Ectodermal cell (in vitro differentiated cells): ENCODE data around the gene LRRIQ1.

Experiments
- H3K27ac ChIP-seq: 2 replicates; pipeline ENCODE4 v1.7.0; 2013; ENCODE audit warnings: mild to moderate bottlenecking, low read depth, low read length; ENCODE audit not compliant: insufficient read depth, poor library complexity, severe bottlenecking
- H3K27me3 ChIP-seq: 2 replicates; pipeline ENCODE4 v1.7.0; 2013; ENCODE audit warnings: mild to moderate bottlenecking, low read length; ENCODE audit not compliant: insufficient read depth, control insufficient read depth, poor library complexity, severe bottlenecking
- H3K36me3 ChIP-seq: one replicate; pipeline ENCODE4 v1.7.0; 2013; ENCODE audit warnings: low read length; ENCODE audit not compliant: control insufficient read depth, insufficient read depth
- H3K4me1 ChIP-seq: one replicate; pipeline ENCODE4 v1.7.0; 2013; ENCODE audit warnings: low read length; ENCODE audit not compliant: control insufficient read depth, insufficient read depth
- H3K4me3 ChIP-seq: 2 replicates; pipeline ENCODE4 v1.7.0; 2013; ENCODE audit warnings: low read depth, low read length, control low read depth; ENCODE audit not compliant: insufficient read depth
- H3K9me3 ChIP-seq: 2 replicates; pipeline ENCODE4 v1.7.0; 2013; ENCODE audit warnings: mild to moderate bottlenecking, low read length, moderate library complexity; ENCODE audit not compliant: control insufficient read depth
- WGBS, 2 experiments: methylation state at CpG; one replicate each; pipeline ENCODE4 v1.1.7; 2013; ENCODE audit warnings: missing lambda C conversion rate in 2 of 2; 5-methylcytosine and 5-hydroxymethylcytosine counted together

Gene LRRIQ1

DNA sequence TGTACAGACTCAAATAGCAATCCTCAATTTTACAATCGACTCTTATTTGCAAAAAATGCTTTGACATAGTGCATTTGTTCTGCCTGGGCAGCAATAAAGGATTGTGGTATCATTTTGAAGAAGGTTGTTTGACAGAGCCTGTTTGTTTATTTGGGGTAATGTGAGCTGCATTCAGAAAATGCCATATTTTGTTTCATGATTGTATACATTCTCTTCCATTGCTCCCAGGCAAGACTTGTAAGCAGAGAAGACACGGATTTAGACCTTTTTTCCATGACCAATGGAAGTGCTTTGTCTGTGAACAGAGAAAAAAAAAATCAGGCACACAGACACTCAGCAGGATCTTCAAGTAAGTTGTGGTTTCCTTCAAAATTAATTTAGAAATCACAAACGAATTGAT is 208.4 kb downstream of the LRRIQ1 start:
- Histone ChIP-seq H3K4me3 (no peak overlapping the region), H3K36me3 (no peaks in the 10 kb centered on the region), H3K9me3 (no peaks in the 10 kb centered on the region), H3K27ac (no peak overlapping the region), H3K27me3 (no peaks in the 10 kb centered on the region), H3K4me1 (no peaks in the 10 kb centered on the region)
- WGBS, 2 experiments, result 58 to 84% methylated on average over 2 to 3 of the region's 3 CpGs

DNA sequence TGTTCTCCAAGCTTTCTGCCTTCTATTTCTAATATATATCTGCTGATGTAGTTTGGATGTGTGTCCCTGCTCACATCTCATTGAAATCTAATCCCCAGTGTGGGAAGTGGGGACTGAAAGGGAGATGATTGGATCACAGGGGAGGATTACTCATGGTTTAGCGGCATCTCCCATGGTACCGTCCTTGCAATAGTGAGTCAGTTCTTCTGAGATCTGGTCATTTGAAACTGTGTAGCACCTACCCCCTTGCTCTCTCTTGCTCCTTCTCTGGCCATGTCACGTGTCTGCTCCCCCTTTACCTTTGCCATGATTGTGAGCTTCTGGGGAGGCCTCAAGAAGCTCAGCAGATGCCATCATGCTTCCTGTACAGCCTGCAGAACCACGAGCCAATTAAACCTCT is 217.7 kb downstream of the LRRIQ1 start:
- Histone ChIP-seq H3K9me3 (no peaks in the 10 kb centered on the region), H3K4me1 (no peaks in the 10 kb centered on the region), H3K36me3 (no peaks in the 10 kb centered on the region), H3K27ac (no peak overlapping the region), H3K27me3 (no peaks in the 10 kb centered on the region), H3K4me3 (no peak overlapping the region)
- WGBS, 2 experiments, result 72 to 75% methylated on average over 4 of the region's 4 CpGs

DNA sequence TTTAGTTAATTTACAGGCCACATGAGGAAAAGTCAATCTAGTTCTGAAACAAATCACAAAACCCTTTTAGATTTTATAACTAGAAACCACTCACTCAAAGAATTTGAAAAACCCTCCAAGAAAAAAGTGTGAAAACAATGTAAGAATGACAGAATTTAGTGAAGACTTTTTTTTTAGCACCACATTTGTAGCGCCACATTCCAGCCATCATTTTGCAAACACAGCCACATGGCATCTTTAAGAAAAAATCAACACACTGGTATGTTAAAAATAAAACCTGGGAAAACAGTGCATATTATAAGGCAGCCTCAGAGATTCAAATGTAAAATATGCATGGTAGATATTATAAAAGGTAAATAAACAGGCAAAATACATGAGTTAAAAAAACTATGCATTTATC is 221.5 kb downstream of the LRRIQ1 start:
- H3K4me3 ChIP-seq, result no peak overlapping the region
- WGBS, 2 experiments, result 100% methylated on average over 1 of the region's 1 CpG; no CpG with 5 or more reads in 1 of the 2 experiments
- no peaks in the 10 kb centered on the region for H3K27me3 ChIP-seq
- no peak overlapping the region for H3K27ac ChIP-seq
- H3K36me3 ChIP-seq, result no peaks in the 10 kb centered on the region
- no peaks in the 10 kb centered on the region for H3K4me1 ChIP-seq
- H3K9me3 ChIP-seq, result no peaks in the 10 kb centered on the region

DNA sequence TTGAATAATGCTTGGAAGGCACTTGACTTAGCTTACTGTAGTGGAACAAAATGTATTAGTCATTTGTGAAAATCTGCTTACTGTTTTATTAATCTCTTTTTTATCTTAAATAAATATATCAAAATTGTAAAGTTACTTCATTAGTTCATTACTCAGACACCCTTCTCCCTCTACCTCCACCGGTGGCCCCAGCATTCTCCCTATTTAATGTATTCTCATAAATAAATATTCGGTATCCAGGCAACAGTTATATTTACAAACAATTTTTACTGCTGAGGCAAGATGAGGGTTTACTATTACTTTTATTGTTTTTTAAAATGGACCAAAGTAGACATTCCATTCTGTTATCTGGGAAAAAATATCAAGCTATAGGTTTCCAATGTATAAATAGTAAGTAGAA is 224.3 kb downstream of the LRRIQ1 start:
- WGBS, 2 experiments, result 100% methylated on average over 1 of the region's 2 CpGs; no CpG with 5 or more reads in 1 of the 2 experiments
- Histone ChIP-seq H3K36me3 (no peaks in the 10 kb centered on the region), H3K27me3 (no peaks in the 10 kb centered on the region), H3K4me1 (no peaks in the 10 kb centered on the region), H3K9me3 (no peaks in the 10 kb centered on the region), H3K27ac (no peak overlapping the region), H3K4me3 (no peak overlapping the region)

DNA sequence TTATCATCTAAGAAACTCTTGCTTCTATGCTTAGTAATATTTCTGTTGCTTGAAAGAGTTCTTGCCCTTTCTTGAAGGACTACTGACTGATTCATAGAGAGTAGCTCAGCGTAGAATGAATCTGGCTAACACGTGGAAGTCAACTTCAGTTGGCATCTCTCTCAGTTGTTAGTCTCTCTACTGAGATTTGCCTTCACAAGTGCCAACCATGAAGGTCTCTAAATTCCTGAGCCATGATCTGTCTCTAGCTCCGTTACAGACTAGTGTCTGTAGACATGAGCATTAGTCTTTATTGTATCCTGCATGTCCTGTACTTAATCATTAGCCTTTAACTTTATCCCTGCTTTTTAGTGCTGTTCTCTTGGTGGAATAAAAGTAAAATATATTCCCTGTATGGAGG is 224.7 kb downstream of the LRRIQ1 start:
- H3K36me3 ChIP-seq, result no peaks in the 10 kb centered on the region
- no peak overlapping the region for H3K4me3 ChIP-seq
- H3K27ac ChIP-seq, result no peak overlapping the region
- 66 to 74% methylated on average over 3 of the region's 3 CpGs for WGBS, 2 experiments
- no peaks in the 10 kb centered on the region for H3K4me1 ChIP-seq
- H3K27me3 ChIP-seq, result no peaks in the 10 kb centered on the region
- H3K9me3 ChIP-seq, result no peaks in the 10 kb centered on the region

DNA sequence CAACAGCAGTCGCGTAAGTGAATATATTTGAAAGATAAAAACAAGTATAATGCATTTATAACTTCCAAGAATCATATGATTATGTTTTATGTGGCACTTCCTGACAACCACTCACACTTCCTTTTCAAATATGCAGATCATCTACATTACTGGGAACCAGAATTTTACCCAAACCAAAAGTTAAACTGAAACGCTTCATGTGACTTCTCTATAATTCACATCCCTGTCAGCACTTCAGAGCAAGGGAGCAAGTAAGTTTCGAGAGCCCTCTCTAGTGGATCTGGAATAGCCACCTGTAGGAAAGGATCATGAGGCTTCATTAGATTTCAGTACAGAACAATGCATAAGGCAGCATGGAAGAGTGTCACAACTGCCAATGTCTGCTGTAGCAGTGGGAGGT is 230.2 kb downstream of the LRRIQ1 start:
- Histone ChIP-seq H3K27me3 (peaks cover 8% of the 10 kb centered on the region), H3K4me3 (no peak overlapping the region), H3K36me3 (no peaks in the 10 kb centered on the region), H3K27ac (no peak overlapping the region), H3K9me3 (no peaks in the 10 kb centered on the region), H3K4me1 (no peaks in the 10 kb centered on the region)
- 87 to 88% methylated on average over 2 of the region's 4 CpGs for WGBS, 2 experiments

DNA sequence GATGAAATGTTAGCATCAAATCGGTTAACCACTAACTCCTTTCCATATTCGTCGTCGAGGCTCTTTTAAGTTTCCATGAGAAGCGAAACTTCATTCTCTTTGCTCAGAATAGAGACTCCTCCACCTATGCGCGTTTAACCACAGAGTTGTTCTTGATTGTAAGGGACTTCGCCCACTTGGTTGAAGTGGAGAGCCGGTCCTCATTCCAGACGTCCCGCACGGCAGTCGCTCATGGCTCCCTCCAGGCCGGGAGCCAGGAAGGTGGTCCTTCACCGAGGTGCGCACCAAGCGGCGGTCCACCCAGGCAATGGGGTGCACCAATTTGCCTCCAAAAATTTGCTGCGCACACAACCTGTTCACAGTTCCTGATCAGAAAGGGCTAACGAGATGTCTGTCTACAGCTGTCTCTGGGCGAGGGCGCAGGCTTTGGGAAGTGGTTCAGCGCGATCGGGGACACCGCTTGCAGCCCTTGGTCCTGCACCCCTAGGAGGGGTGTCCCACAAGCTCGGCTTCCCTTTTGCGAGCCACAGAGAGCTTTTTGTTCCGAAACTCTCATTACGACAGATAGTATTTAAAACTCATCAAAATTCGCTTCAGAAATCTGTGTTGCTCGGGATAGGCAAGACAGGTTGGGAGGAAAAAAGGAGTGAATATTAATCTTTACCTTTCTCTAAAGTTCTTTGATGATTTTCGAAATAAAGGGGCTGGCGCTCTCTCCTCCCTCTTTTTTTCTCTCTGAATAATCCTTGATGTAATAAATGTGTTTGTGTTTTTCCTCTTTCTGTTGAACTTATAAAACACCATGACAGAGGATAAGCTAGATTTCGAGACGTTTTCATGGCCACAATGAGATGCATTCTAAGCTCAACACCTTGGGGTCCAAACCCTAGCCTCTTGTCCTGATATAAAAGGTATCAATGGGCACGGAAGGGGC is 237.5 kb downstream of the LRRIQ1 start:
- H3K4me3 ChIP-seq, result no peak overlapping the region
- no peak overlapping the region for H3K27ac ChIP-seq
- H3K36me3 ChIP-seq, result no peaks in the 10 kb centered on the region
- H3K4me1 ChIP-seq, result no peaks in the 10 kb centered on the region
- H3K27me3 ChIP-seq, result peaks cover 78% of the 10 kb centered on the region
- 22 to 26% methylated on average over 31 to 37 of the region's 37 CpGs for WGBS, 2 experiments
- H3K9me3 ChIP-seq, result no peaks in the 10 kb centered on the region

DNA sequence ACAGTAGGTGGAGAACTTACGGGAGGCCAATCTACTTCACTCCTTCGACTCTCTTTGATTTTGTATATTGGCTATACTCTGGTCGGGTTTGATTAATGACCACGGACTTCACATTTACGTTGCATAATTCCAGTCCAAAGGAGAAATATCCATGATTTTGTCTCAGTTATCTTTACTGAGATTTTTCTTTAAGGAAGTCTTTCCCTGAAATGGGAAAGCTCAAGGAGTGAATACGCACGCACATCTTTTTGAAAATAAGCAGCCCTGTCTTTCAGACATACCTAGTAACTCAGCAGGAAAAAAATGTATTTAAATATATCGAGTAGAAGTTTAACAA is 238.1 kb downstream of the LRRIQ1 start:
- H3K27ac ChIP-seq, result no peak overlapping the region
- H3K4me3 ChIP-seq, result no peak overlapping the region
- H3K36me3 ChIP-seq, result no peaks in the 10 kb centered on the region
- no peaks in the 10 kb centered on the region for H3K9me3 ChIP-seq
- H3K4me1 ChIP-seq, result no peaks in the 10 kb centered on the region
- WGBS, 2 experiments, result 26 to 49% methylated on average over 7 of the region's 8 CpGs
- H3K27me3 ChIP-seq, result peaks cover 85% of the 10 kb centered on the region

DNA sequence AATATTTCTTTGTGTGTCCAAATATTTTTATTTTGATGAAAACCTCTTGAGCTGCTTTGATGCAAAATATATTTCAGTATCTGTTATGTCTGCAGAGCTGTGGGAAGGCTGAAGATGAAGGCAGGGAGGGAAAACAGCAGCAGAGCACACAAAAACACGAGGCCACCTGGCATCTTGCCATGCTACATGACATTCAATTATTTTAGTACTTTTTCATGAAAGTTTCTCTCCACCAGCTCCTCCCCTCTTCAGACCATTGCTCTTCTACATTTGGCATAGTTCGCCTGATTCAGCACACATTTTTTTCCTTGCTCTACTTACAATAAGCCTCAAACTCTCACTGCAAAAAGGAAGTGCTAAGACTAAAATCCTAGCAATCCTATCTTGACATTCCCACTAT is 239.2 kb downstream of the LRRIQ1 start:
- peaks cover 95% of the 10 kb centered on the region for H3K27me3 ChIP-seq
- H3K9me3 ChIP-seq, result no peaks in the 10 kb centered on the region
- H3K27ac ChIP-seq, result no peak overlapping the region
- 34 to 60% methylated on average over 2 of the region's 2 CpGs for WGBS, 2 experiments
- H3K36me3 ChIP-seq, result no peaks in the 10 kb centered on the region
- no peaks in the 10 kb centered on the region for H3K4me1 ChIP-seq
- no peak overlapping the region for H3K4me3 ChIP-seq

DNA sequence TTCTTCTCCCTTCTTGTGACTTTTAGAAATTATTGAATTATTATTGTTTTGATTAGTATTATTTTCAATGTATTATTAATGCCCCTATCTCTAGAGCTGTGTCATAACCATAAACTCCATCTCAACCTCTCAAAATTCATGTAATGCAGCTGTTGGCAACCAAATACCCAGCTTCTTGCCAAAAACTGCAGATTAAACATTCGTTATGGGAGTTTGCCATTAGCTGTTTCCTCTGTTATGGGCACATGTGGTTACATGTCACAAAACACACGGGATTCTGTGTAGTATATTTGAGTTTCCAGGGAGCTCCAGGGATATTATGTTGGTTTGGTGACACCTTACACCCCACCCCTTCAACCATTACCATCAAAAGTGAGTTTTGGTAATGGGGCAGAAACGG is 241.0 kb downstream of the LRRIQ1 start:
- H3K4me1 ChIP-seq, result no peaks in the 10 kb centered on the region
- peaks cover 86% of the 10 kb centered on the region for H3K27me3 ChIP-seq

More for the DNA sequence above, 241.0 kb downstream of the LRRIQ1 start:
- WGBS, 2 experiments, result 77 to 100% methylated on average over 2 to 3 of the region's 3 CpGs
- H3K4me3 ChIP-seq, result no peak overlapping the region
- H3K36me3 ChIP-seq, result no peaks in the 10 kb centered on the region
- no peaks in the 10 kb centered on the region for H3K9me3 ChIP-seq
- H3K27ac ChIP-seq, result no peak overlapping the region
